ENCODE measurements around the gene EHD2.
A peak's percentile ranks its signal among the peaks of the same experiment; 100 is the strongest.
"Not testable (repeated sequence)": the region's sequence is repeated elsewhere in the genome, so short reads cannot be mapped to it uniquely, and the experiment has no call there.

The EHD2 gene

DNA sequence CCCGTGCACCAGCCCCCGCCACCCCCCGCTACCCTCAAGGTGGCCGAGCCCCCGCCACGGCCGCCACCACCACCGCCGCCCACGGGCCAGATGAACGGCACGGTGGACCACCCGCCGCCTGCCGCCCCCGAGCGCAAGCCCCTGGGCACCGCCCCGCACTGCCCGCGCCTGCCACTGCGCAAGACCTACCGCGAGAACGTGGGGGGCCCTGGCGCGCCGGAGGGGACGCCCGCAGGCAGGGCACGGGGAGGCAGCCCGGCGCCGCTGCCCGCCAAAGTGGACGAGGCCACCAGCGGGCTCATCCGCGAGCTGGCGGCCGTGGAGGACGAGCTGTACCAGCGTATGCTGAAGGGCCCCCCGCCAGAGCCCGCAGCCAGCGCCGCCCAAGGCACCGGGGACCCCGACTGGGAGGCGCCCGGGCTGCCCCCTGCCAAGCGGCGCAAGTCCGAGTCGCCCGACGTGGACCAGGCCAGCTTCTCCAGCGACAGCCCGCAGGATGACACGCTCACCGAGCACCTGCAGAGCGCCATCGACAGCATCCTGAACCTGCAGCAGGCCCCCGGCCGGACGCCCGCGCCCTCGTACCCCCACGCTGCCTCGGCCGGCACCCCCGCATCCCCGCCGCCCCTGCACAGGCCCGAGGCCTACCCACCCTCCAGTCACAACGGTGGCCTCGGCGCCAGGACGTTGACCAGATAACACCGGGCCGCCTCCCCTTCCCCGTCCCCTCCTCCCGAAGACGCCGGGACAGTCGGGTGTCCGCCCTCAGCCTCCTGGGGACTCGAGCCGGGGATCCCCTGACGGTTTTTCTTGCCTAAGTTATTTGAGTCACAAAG, 11.3 kb upstream of the EHD2 start:
- no peaks in the 10 kb centered on the region for H3K9me3 ChIP-seq (ENCODE audit: control insufficient read depth, insufficient read depth, low read depth, low read length)

DNA sequence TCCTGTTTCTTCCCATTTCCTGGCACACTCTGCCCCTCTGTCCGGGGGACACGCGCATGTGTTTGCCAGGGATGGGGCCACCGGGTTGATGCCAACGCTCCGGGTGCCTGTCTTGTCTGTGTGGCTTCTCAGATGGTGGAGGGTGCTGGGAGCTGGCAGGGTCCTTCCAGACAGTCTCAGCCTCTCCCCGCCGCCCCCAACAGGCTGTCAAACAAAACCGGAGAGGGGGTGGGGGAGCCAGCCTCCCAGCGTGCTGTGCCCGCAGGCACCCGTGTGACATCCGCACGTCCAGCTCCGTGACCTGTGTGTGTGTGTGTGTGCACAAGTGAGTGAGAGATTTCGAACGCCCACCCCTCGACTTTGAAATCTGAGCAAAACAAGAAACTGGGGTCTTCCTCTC, 10.6 kb upstream of the EHD2 start:
- Histone ChIP-seq H3K27me3 (ENCODE audit: control insufficient read depth, insufficient read depth, low read length) (no peaks in the 10 kb centered on the region), H3K9me3 (ENCODE audit: control insufficient read depth, insufficient read depth, low read depth, low read length) (no peaks in the 10 kb centered on the region), H3K27ac (ENCODE audit: low read depth, low read length) (no peak overlapping the region), H3K36me3 (ENCODE audit: control insufficient read depth, insufficient read depth, low read length) (peaks cover 36% of the 10 kb centered on the region), H3K4me3 (ENCODE audit: low read depth, low read length) (no peak overlapping the region), H3K9ac (ENCODE audit: low read length) (no peak overlapping the region), H3K4me1 (ENCODE audit: control insufficient read depth, insufficient read depth, low read length) (no peaks in the 10 kb centered on the region)

More for the DNA sequence above, 11.3 kb upstream of the EHD2 start:
- H3K27me3 ChIP-seq (ENCODE audit: control insufficient read depth, insufficient read depth, low read length) = no peaks in the 10 kb centered on the region
- H3K27ac ChIP-seq (ENCODE audit: low read depth, low read length) = no peak overlapping the region
- no peaks in the 10 kb centered on the region for H3K4me1 ChIP-seq (ENCODE audit: control insufficient read depth, insufficient read depth, low read length)
- H3K36me3 ChIP-seq (ENCODE audit: control insufficient read depth, insufficient read depth, low read length) = peaks cover 36% of the 10 kb centered on the region
- no peak overlapping the region for H3K9ac ChIP-seq (ENCODE audit: low read length)
- no peak overlapping the region for H3K4me3 ChIP-seq (ENCODE audit: low read depth, low read length)

DNA sequence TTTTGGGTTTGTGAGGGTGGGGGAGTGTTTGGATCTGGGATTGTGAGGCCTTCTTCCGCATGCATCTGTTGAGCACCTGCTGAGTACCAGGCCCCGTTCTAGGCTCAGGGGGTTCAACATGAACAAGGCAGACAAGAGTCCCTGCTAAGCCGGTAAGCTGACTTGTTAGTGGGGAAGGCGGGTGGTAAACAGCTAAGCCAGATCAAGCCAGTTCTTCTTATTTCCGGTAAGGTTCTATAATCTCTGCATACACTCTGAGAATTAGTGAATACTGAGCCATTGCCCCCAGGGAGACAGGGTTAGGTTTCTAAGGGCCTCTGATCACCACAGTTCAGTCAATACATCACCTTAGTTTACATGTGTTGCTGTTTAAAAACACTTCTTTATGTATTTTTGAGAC, 9.9 kb upstream of the EHD2 start:
- no peak overlapping the region for H3K4me3 ChIP-seq (ENCODE audit: low read depth, low read length)
- H3K27me3 ChIP-seq (ENCODE audit: control insufficient read depth, insufficient read depth, low read length) = no peaks in the 10 kb centered on the region
- H3K9ac ChIP-seq (ENCODE audit: low read length) = no peak overlapping the region
- no peaks in the 10 kb centered on the region for H3K4me1 ChIP-seq (ENCODE audit: control insufficient read depth, insufficient read depth, low read length)
- H3K27ac ChIP-seq (ENCODE audit: low read depth, low read length) = no peak overlapping the region
- peaks cover 36% of the 10 kb centered on the region for H3K36me3 ChIP-seq (ENCODE audit: control insufficient read depth, insufficient read depth, low read length)
- H3K9me3 ChIP-seq (ENCODE audit: control insufficient read depth, insufficient read depth, low read depth, low read length) = no peaks in the 10 kb centered on the region

DNA sequence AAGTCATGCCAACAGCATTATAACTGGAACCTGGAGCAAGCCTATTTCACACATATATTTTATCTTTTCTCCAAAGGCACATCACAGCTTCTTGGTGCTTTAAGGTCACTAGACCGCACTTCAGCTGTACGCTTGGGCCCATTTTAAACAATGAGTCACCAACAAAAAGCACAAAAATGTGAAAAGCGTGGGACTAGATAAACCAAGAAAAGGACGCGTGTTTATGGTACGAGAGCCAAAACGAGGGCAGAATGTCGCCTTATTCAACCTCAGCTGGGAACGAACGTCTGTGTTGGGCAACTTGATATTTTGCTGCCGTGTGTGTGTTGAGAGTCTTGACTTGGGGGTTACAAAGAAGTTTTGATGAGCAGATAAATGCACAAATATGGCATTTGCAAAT, 9.2 kb upstream of the EHD2 start:
- no peak overlapping the region for H3K27ac ChIP-seq (ENCODE audit: low read depth, low read length)
- no peaks in the 10 kb centered on the region for H3K9me3 ChIP-seq (ENCODE audit: control insufficient read depth, insufficient read depth, low read depth, low read length)
- no peak overlapping the region for H3K9ac ChIP-seq (ENCODE audit: low read length)
- peaks cover 31% of the 10 kb centered on the region for H3K36me3 ChIP-seq (ENCODE audit: control insufficient read depth, insufficient read depth, low read length)
- no peaks in the 10 kb centered on the region for H3K27me3 ChIP-seq (ENCODE audit: control insufficient read depth, insufficient read depth, low read length)
- H3K4me1 ChIP-seq (ENCODE audit: control insufficient read depth, insufficient read depth, low read length) = no peaks in the 10 kb centered on the region
- H3K4me3 ChIP-seq (ENCODE audit: low read depth, low read length) = no peak overlapping the region

DNA sequence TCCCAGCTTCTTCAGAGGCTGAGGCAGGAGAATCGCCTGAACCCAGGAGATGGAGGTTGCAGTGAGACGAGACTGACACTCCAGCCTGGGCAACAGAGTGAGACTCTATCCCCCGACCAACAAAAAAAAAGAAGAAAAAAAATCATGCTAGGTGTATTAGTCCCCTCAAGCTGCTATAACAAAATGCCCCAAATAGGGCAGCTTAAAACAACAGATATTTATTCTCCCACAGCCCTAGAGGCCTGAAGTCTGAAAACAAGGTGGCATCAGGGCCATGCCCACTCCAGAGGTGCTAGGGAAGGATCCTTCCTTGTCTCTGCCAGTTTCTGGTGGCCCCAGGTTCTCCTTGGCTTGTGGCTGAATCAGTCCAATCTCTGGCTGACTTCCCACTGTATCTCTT, 8.6 kb upstream of the EHD2 start:
- no peaks in the 10 kb centered on the region for H3K9me3 ChIP-seq (ENCODE audit: control insufficient read depth, insufficient read depth, low read depth, low read length)
- H3K27me3 ChIP-seq (ENCODE audit: control insufficient read depth, insufficient read depth, low read length) = no peaks in the 10 kb centered on the region
- H3K4me3 ChIP-seq (ENCODE audit: low read depth, low read length) = no peak overlapping the region
- H3K36me3 ChIP-seq (ENCODE audit: control insufficient read depth, insufficient read depth, low read length) = peaks cover 27% of the 10 kb centered on the region
- no peak overlapping the region for H3K27ac ChIP-seq (ENCODE audit: low read depth, low read length)
- H3K9ac ChIP-seq (ENCODE audit: low read length) = no peak overlapping the region
- H3K4me1 ChIP-seq (ENCODE audit: control insufficient read depth, insufficient read depth, low read length) = no peaks in the 10 kb centered on the region

DNA sequence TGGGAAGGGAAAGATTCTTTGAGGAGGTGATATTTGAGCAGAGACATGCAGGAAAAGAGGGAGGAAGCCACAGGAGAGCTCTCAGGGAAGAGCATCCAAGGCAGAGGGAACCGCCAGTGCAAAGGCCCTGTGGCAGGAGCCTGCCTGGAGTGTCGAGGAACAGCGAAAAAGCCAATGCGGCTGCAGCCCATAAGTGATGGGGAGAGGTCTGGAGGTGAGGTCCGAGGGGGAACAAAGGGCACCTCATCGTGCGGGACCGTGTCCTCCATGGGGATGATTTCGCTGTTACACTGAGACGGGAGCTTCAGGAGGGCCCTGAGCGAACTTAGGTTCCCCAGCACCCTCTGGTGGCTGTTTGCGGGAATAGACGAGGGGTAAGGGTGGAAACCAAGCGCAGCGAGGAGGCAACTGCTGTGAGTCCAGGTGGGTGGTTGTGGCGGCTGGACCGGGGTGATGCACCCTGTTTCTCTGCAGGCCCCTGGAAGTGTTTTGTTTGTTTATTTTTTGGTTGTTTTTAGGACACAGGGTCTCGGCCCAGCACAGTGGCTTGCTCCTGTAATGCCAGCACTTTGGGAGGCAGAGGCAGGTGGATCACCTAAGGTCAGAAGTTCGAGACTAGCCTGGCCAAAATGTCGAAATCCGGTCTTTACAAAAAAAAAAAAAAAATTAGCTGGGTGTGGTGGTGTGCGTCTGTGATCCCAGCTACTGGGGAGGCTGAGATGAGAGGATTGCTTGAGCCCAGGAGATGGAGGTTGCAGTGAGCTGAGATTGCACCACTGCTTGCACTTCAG, 5.9 kb upstream of the EHD2 start:
- no peaks in the 10 kb centered on the region for H3K4me1 ChIP-seq (ENCODE audit: control insufficient read depth, insufficient read depth, low read length)
- no peak overlapping the region for H3K9ac ChIP-seq (ENCODE audit: low read length)
- no peaks in the 10 kb centered on the region for H3K27me3 ChIP-seq (ENCODE audit: control insufficient read depth, insufficient read depth, low read length)
- peaks cover 11% of the 10 kb centered on the region for H3K36me3 ChIP-seq (ENCODE audit: control insufficient read depth, insufficient read depth, low read length)
- H3K9me3 ChIP-seq (ENCODE audit: control insufficient read depth, insufficient read depth, low read depth, low read length) = no peaks in the 10 kb centered on the region
- no peak overlapping the region for H3K4me3 ChIP-seq (ENCODE audit: low read depth, low read length)
- no peak overlapping the region for H3K27ac ChIP-seq (ENCODE audit: low read depth, low read length)

DNA sequence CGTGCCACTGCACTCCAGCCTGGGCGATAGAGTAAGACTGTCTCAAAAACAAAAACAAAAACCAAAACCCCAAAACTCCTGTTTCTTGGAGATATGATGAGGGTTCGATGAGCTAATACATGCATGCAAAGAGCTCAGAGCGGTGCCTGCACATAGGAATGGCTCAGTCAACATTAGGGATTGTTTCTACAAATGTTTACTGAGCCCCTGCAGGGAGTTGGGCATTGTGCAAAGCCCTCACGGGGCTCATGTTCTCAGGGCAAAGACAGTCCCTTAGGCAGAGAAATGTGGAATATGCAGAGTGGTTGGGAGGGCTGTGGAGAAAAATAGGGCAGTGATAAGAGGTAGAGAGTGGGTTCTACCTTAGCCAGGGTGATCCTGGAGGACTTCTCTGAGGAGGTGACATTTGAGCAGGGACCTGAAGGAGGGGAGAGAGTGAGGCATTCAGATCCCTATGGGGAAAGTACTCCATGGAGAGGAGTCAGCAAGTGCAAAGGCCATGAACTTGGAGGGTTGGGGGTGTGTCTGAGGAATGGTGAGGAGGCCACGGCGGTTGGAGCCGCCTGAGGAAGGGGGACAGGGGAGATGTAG, 1.5 kb upstream of the EHD2 start:
- no peak overlapping the region for H3K9ac ChIP-seq (ENCODE audit: low read length)
- no peak overlapping the region for H3K4me3 ChIP-seq (ENCODE audit: low read depth, low read length)
- no peaks in the 10 kb centered on the region for H3K27me3 ChIP-seq (ENCODE audit: control insufficient read depth, insufficient read depth, low read length)
- 0 out of 2 replicates have a peak, but pooled peaks cover 5% of the 10 kb centered on the region for H3K4me1 ChIP-seq (ENCODE audit: control insufficient read depth, insufficient read depth, low read length)
- peaks cover 6% of the 10 kb centered on the region; the same call in 1 of the 2 replicates for H3K36me3 ChIP-seq (ENCODE audit: control insufficient read depth, insufficient read depth, low read length)
- H3K9me3 ChIP-seq (ENCODE audit: control insufficient read depth, insufficient read depth, low read depth, low read length) = peaks cover 8% of the 10 kb centered on the region
- H3K27ac ChIP-seq (ENCODE audit: low read depth, low read length) = no peak overlapping the region

DNA sequence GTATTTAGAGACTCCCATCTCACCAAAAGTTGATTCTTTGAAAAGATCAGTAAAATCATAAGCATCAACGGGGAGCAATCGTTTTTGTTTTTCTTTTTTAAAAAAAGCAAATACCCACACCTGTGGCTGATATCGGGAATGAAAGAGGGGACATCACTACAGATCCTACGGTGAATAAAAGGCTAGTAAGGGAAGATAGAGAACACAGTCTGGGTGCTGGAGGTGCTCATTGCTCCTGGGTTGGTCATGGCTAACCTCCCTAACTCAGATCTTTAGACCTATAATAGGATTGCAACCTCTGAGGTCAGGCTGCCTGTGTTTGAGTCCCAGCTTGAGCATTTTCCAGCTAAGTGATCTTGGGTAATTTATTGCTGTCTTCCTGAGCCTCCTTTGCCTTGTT, 1.1 kb downstream of the EHD2 start:
- H3K9me3 ChIP-seq (ENCODE audit: control insufficient read depth, insufficient read depth, low read depth, low read length) = peaks cover 8% of the 10 kb centered on the region
- no peak overlapping the region for H3K27ac ChIP-seq (ENCODE audit: low read depth, low read length)
- no peak overlapping the region for H3K9ac ChIP-seq (ENCODE audit: low read length)
- no peaks in the 10 kb centered on the region for H3K27me3 ChIP-seq (ENCODE audit: control insufficient read depth, insufficient read depth, low read length)
- H3K4me3 ChIP-seq (ENCODE audit: low read depth, low read length) = peak overlapping the region; percentile 80; the same call in 1 of the 2 replicates
- peaks cover 12% of the 10 kb centered on the region; the same call in 1 of the 2 replicates for H3K36me3 ChIP-seq (ENCODE audit: control insufficient read depth, insufficient read depth, low read length)
- H3K4me1 ChIP-seq (ENCODE audit: control insufficient read depth, insufficient read depth, low read length) = peaks cover 10% of the 10 kb centered on the region; the same call in 1 of the 2 replicates

DNA sequence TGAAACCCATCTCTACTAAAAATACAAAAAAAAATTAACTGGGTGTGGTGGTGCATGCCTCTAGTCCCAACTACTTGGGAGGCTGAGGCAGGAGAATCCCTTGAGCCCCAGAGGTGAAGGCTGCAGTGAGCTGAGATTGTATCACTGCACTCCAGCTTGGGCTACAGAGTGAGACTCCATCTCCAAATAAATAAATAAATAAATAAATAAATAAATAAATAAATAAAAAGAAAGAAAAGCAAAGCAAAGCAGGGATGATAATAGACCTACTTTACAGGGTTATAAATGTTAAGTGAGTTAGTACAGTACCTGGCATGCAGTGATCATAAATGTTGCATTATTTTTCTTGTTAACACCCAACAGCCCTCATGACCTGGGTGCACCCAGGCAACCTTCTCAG, 1.6 kb downstream of the EHD2 start:
- peaks cover 12% of the 10 kb centered on the region; the same call in 1 of the 2 replicates for H3K36me3 ChIP-seq (ENCODE audit: control insufficient read depth, insufficient read depth, low read length)
- not testable (repeated sequence) for H3K4me3 ChIP-seq (ENCODE audit: low read depth, low read length); H3K27me3 ChIP-seq (ENCODE audit: control insufficient read depth, insufficient read depth, low read length); H3K27ac ChIP-seq (ENCODE audit: low read depth, low read length); H3K9me3 ChIP-seq (ENCODE audit: control insufficient read depth, insufficient read depth, low read depth, low read length); H3K9ac ChIP-seq (ENCODE audit: low read length)
- peaks cover 10% of the 10 kb centered on the region; the same call in 1 of the 2 replicates for H3K4me1 ChIP-seq (ENCODE audit: control insufficient read depth, insufficient read depth, low read length)

DNA sequence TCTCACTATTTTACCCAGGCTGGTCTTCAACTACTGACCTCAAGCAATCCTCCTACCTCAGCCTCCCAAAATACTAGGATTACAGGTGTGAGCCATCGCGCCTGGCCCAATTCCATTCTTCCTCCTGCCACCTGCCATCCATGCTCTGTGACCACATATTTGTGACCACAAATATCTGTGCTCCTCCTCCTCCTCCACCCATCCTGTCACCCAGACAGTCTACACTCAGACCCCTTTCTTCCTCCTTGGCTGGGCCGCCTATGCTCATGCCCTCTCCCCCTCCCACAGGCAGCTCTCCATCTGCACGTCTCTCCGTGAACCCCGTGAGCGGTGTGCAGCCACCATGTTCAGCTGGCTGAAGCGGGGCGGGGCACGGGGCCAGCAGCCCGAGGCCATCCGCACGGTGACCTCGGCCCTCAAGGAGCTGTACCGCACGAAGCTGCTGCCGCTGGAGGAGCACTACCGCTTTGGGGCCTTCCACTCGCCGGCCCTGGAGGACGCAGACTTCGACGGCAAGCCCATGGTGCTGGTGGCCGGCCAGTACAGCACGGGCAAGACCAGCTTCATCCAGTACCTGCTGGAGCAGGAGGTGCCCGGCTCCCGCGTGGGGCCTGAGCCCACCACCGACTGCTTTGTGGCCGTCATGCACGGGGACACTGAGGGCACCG, 3.2 kb downstream of the EHD2 start:
- peaks cover 10% of the 10 kb centered on the region; the same call in 1 of the 2 replicates for H3K4me1 ChIP-seq (ENCODE audit: control insufficient read depth, insufficient read depth, low read length)
- H3K9ac ChIP-seq (ENCODE audit: low read length) = no peak overlapping the region
- no peak overlapping the region for H3K4me3 ChIP-seq (ENCODE audit: low read depth, low read length)
- no peak overlapping the region for H3K27ac ChIP-seq (ENCODE audit: low read depth, low read length)
- H3K36me3 ChIP-seq (ENCODE audit: control insufficient read depth, insufficient read depth, low read length) = peaks cover 12% of the 10 kb centered on the region; the same call in 1 of the 2 replicates
- H3K27me3 ChIP-seq (ENCODE audit: control insufficient read depth, insufficient read depth, low read length) = no peaks in the 10 kb centered on the region
- H3K9me3 ChIP-seq (ENCODE audit: control insufficient read depth, insufficient read depth, low read depth, low read length) = peaks cover 8% of the 10 kb centered on the region

Measured in HUES6 (cell line).